Activated T-helper 17 cell treated with anti-CD3 and anti-CD28 coated beads, Interleukin-2, amount 50 U/mL, for 72 hours (primary cell): Measurements from ENCODE around the gene SEC61B. TPM values are rescaled to one million over a fixed set of nuclear protein-coding genes. Genes with fewer than 3 reads are reported as not detected.

Experiments
- ATAC-seq: fragments of 150-1000 bp; cut with Tn5 transposase; replicated peaks from 2 replicates; pipeline ENCODE4 v1.10.0; 2021; ENCODE audit warnings: mild to moderate bottlenecking, moderate library complexity
- H3K27ac Mint-ChIP-seq: one replicate; pipeline ENCODE4 v1.8.0; 2022; ENCODE audit warnings: mixed read lengths
- H3K27me3 Mint-ChIP-seq: one replicate; pipeline ENCODE4 v1.8.0; 2022; ENCODE audit warnings: mixed read lengths
- H3K36me3 Mint-ChIP-seq: one replicate; pipeline ENCODE4 v1.8.0; 2022; ENCODE audit warnings: low read depth, mild to moderate bottlenecking, mixed read lengths
- H3K4me1 Mint-ChIP-seq: one replicate; pipeline ENCODE4 v1.8.0; 2022; ENCODE audit warnings: mixed read lengths
- H3K4me3 Mint-ChIP-seq: one replicate; pipeline ENCODE4 v1.8.0; 2022; ENCODE audit warnings: mild to moderate bottlenecking, mixed read lengths
- H3K9me3 Mint-ChIP-seq: one replicate; pipeline ENCODE4 v1.8.0; 2022; ENCODE audit warnings: mixed read lengths
- total RNA-seq, 2 donors: library from RNA; stranded (reverse); gene quantifications; one replicate each; pipeline ENCODE4 v1.2.3, GENCODE V29; 2022

The SEC61B gene
- total RNA-seq: 100 to 1,000 TPM in 1 of 2 donors, 10 to 100 TPM in 1; 80.0 to 128 TPM

GRCh38 chr9:99221621-99222415, at the start of gene SEC61B, which contains the start of gene ALG2:
Gene SEC61B (plus strand): TSS chr9:99222282. CDS start chr9:99222364, 82 bp downstream.
Gene ALG2 (minus strand): TSS chr9:99221942. CDS start chr9:99221894, 48 bp downstream.
- Mint-ChIP-seq H3K9me3 (no peaks in the 10 kb centered on the region), H3K4me3 (peak within 1 kb of the TSS; percentile 98), H3K4me1 (peaks cover 45% of the 10 kb centered on the region), H3K36me3 (peaks cover 90% of the 10 kb centered on the region), H3K27ac (peak within 1 kb of the TSS; percentile 98), H3K27me3 (no peaks in the 10 kb centered on the region)
- peak; percentile 95 for ATAC-seq

DNA sequence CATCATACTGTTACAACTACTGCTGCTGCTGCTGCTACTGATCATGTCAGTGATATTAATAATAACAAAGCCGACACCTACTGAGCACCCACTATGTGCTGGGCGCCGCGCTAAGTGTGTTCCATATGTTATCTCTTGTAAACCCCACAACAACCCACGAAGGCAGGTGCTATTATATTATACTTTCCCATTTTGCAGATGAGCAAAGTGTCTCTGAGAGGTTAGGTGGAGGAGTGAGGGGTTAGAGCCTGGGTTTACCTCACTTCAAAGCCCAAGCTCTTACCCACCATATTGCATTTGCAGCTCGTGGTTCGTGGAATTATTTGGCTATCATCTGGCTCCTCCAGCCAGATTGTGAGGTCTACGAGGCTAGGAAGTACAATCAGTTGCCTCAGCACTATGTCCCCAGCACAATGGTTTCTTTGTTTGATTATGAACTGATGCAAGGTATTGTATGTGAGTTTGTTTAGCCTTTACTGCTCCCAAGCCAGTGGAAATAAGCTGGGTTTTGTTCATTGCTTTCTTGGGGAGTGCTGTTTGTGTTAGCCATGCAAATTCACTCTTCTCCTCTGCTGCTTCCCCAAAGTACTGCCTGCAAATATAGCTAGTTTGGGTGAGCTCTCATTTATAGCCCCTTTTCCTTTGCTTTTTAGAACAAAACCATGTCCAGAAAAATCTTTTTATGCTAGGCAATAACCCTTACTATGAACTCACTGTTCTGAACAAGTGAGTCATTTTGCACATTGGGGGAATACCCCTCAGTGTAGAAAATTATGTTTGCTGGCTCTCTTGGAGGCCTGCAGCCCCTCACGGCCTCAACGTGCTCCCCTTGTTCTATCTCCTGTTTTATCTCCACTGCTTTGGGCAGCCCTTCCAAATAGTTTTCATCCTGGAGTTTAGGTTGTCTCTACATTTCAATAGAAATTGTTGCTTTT, 48.2 kb upstream of the SEC61B start:
- Mint-ChIP-seq H3K9me3 (no peaks in the 10 kb centered on the region), H3K36me3 (no peaks in the 10 kb centered on the region), H3K4me3 (no peak overlapping the region), H3K27ac (no peak overlapping the region), H3K27me3 (peaks cover 7% of the 10 kb centered on the region), H3K4me1 (peaks cover 5% of the 10 kb centered on the region)
- ATAC-seq: peak; percentile 67

DNA sequence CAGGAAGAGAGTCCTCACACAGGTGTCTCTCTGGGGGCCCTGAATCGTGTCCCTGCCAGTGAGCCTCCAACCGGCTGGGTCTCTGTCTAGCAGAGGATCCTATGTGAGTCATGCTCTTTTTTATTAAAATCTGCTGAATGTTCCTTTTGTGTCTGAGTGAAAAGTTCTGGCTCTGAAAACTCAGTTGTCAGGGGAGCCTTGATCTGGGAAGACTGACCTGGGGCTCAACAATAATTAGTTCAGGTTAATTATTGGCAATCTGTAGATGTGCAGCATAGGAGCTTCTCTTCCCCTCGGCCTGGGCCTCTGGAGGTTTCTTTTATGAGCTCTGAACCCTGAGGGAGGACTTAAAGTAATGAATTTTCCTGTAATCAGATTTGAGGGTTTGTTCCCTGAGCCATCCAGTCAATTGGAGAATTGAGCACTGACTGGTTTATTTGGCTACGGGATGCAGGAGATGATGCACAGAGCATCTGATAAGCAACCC, 45.5 kb upstream of the SEC61B start:
- Mint-ChIP-seq H3K36me3 (no peaks in the 10 kb centered on the region), H3K9me3 (no peaks in the 10 kb centered on the region), H3K4me3 (no peak overlapping the region), H3K27ac (no peak overlapping the region), H3K4me1 (peaks cover 20% of the 10 kb centered on the region), H3K27me3 (no peaks in the 10 kb centered on the region)
- no peak for ATAC-seq

GRCh38 chr9:99177576-99178366, 44.3 kb upstream of the SEC61B start:
- Mint-ChIP-seq H3K36me3 (no peaks in the 10 kb centered on the region), H3K4me3 (no peak overlapping the region), H3K9me3 (no peaks in the 10 kb centered on the region), H3K4me1 (peaks cover 25% of the 10 kb centered on the region), H3K27ac (no peak overlapping the region), H3K27me3 (no peaks in the 10 kb centered on the region)
- ATAC-seq: no peak

DNA sequence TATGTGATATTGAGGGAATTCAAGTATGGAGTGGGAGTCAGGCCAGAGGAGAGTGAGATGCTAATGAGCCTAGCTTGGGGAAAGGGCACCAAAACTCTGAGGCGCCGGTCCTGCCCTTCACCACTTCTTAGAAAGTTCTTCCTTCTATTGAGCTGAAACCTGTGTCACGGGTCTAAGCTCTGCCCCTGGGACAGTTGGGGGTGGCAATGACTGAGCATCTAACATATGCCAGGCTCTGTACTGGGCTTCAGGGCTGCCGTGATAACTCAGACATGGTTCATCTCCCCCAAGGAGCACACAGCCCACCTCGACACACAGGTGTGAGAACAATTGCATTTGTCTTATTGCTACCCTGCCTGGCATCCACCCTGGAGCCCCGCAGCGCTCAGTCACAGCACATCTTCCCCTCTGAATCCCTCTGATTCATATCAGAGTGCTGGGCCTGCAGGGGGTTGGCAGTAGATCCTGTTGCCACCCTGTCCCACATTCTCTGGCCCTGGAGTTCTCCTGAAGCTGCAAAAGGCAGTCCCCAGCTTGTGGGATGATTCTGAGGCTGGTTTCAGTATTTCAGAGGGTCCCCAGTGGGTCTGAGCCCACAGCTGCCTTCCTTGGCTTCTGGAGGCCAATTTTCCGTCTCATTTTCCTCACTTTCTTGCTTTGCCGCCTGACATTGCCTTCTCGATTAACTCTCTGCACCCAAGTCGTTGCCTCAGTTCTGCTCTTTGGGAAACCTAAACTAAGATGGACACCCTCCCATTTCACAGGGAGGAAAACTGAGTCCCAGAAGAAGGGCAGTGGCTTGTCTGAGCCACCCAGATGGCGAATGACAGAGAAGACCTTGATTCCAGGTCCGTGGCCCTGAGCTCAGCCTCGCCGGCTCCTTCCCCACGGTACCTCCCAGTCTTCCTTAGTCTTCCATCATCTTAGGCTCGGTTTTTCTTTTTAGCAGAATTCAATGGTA, 42.9 kb upstream of the SEC61B start:
- H3K27ac Mint-ChIP-seq: no peak overlapping the region
- no peaks in the 10 kb centered on the region for H3K27me3 Mint-ChIP-seq
- H3K4me3 Mint-ChIP-seq: no peak overlapping the region
- no peak for ATAC-seq
- no peaks in the 10 kb centered on the region for H3K36me3 Mint-ChIP-seq
- H3K4me1 Mint-ChIP-seq: peaks cover 25% of the 10 kb centered on the region
- H3K9me3 Mint-ChIP-seq: no peaks in the 10 kb centered on the region

DNA sequence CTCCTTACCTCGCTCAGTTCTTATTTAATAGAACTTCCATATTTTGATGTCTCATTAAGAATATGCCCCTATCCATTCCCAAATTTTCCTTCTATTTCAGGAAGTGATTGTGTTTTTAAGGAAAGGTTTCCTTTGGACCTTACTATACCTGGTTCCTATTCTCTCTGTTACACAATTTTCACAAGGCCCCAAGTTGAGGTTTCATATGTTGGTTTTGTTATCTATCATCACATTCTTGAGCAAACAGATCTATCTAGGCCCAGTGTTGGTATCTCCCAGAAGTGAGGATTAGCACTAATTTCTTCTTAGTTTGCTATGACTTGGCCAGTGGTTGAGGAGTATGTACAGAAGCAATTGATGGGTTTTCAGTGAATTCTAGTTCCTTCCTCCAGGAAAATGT, 41.9 kb upstream of the SEC61B start:
- ATAC-seq: peak; percentile 78
- H3K36me3 Mint-ChIP-seq: no peaks in the 10 kb centered on the region
- no peaks in the 10 kb centered on the region for H3K27me3 Mint-ChIP-seq
- peak overlapping the region; percentile 2 for H3K27ac Mint-ChIP-seq
- H3K9me3 Mint-ChIP-seq: no peaks in the 10 kb centered on the region
- peaks cover 29% of the 10 kb centered on the region for H3K4me1 Mint-ChIP-seq
- H3K4me3 Mint-ChIP-seq: peak overlapping the region; percentile 66

DNA sequence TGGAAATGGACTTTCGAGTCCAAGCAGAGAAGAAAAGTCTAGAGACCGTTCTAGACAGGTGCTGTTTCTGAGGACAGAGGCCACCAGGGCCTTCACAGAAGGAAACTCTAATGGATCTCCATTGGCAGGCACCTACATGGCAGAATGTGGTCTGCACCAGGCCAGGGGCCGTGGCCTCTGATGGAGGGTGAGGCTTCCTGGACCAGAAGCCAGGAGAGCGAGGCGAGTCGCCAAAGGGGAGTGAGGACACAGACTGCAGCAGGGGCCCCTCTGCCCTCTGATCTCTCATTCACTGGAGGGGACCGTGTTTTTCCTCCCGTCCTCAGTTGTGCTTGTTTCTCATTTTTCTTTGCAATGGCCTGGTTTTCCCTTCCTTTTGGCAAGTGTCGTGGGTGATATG, 41.4 kb upstream of the SEC61B start:
- H3K9me3 Mint-ChIP-seq: no peaks in the 10 kb centered on the region
- H3K36me3 Mint-ChIP-seq: no peaks in the 10 kb centered on the region
- H3K27ac Mint-ChIP-seq: peak overlapping the region; percentile 2
- ATAC-seq: peak; percentile 11
- peak overlapping the region; percentile 66 for H3K4me3 Mint-ChIP-seq
- peaks cover 29% of the 10 kb centered on the region for H3K4me1 Mint-ChIP-seq
- H3K27me3 Mint-ChIP-seq: no peaks in the 10 kb centered on the region

GRCh38 chr9:99181206-99181605, 40.9 kb upstream of the SEC61B start:
- Mint-ChIP-seq H3K4me3 (peak overlapping the region; percentile 66), H3K27ac (peak overlapping the region; percentile 82), H3K36me3 (no peaks in the 10 kb centered on the region), H3K9me3 (no peaks in the 10 kb centered on the region), H3K4me1 (peaks cover 29% of the 10 kb centered on the region), H3K27me3 (no peaks in the 10 kb centered on the region)
- no peak for ATAC-seq

GRCh38 chr9:99181621-99182020, 40.5 kb upstream of the SEC61B start:
- H3K27ac Mint-ChIP-seq: peak overlapping the region; percentile 82
- peaks cover 29% of the 10 kb centered on the region for H3K4me1 Mint-ChIP-seq
- H3K27me3 Mint-ChIP-seq: no peaks in the 10 kb centered on the region
- H3K36me3 Mint-ChIP-seq: no peaks in the 10 kb centered on the region
- peak; percentile 64 for ATAC-seq
- H3K9me3 Mint-ChIP-seq: no peaks in the 10 kb centered on the region
- H3K4me3 Mint-ChIP-seq: peak overlapping the region; percentile 66

DNA sequence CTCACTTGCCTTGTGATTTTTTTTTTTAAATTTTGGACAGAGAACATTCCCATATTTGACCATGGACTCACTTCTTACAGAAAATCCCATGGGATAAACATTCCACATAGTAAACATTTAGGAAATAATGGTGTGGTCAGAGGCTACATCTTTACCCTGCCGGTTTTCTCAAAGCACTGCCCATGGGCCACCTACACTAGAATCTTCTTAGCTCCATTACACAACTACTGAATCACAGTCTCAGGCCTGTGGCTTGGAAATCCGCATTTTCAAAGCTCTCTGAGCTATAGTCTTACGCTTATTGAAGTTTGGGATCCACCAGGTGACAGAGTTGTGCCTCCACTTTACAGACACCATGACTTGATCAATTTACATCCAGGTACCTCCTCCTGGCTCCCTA, 39.7 kb upstream of the SEC61B start:
- H3K9me3 Mint-ChIP-seq: no peaks in the 10 kb centered on the region
- H3K4me3 Mint-ChIP-seq: no peak overlapping the region
- no peaks in the 10 kb centered on the region for H3K27me3 Mint-ChIP-seq
- no peaks in the 10 kb centered on the region for H3K36me3 Mint-ChIP-seq
- H3K27ac Mint-ChIP-seq: no peak overlapping the region
- ATAC-seq: no peak
- peaks cover 29% of the 10 kb centered on the region for H3K4me1 Mint-ChIP-seq

GRCh38 chr9:99183616-99184015, 38.5 kb upstream of the SEC61B start:
- Mint-ChIP-seq H3K9me3 (no peaks in the 10 kb centered on the region), H3K27ac (no peak overlapping the region), H3K36me3 (no peaks in the 10 kb centered on the region), H3K27me3 (peaks cover 6% of the 10 kb centered on the region), H3K4me3 (no peak overlapping the region), H3K4me1 (peaks cover 29% of the 10 kb centered on the region)
- no peak for ATAC-seq

GRCh38 chr9:99184110-99184474, 38.0 kb upstream of the SEC61B start:
- no peak for ATAC-seq
- Mint-ChIP-seq H3K27ac (peak overlapping the region; percentile 61), H3K27me3 (peaks cover 6% of the 10 kb centered on the region), H3K4me3 (peak overlapping the region; percentile 38), H3K36me3 (no peaks in the 10 kb centered on the region), H3K4me1 (peaks cover 29% of the 10 kb centered on the region), H3K9me3 (no peaks in the 10 kb centered on the region)
